Measurements from ENCODE around the gene CLDN15. TPM values are rescaled to one million over a fixed set of nuclear protein-coding genes. Genes with fewer than 3 reads are reported as not detected.

Gene CLDN15
- total RNA-seq, 2 experiments from 2014 or later = 12.6 to 15.2 TPM

DNA sequence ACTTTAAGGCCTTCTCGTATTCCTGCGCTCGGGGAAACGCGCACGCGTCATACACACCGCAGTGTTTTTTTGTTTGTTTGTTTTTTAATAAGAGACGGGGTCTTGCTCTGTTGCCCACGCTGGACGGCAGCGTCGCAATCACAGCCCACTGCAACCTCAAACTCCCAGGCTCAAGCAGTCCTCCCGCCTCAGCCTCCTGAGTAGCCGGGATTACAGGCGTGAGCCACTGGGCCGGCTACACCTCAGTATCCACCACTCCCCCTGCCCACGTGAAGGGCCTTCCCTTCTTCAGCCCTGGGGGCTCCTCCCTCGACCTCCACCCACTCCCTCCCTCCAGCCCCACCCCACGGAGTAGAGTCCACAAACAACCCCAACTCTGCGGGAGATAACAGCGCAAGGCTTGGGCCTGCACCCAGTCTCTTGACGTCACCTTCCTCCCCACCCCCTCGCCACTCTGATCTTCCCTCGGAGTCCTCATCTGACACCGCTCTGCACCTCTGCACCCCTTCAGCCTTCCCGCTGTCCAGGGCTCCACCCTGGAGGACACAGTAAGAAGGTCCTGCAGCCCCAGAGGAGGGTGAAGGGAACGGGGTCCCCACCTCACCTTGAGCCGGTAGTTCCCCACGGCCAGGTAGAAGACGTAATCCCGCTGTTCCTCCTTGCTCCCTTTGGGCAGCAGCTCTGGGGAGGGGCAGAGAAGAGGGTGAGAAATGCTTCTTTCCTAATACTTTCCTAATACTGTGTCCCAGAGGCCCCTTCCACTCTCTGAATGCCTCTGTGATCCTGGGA is 2.8 kb upstream of the CLDN15 start:
- Histone ChIP-seq H3K4me1 (ENCODE audit: insufficient read depth, low read length) (peaks cover 21% of the 10 kb centered on the region), H3K4me3 (ENCODE audit: low read length) (no peak overlapping the region), H3K27me3 (ENCODE audit: control insufficient read depth in 1 of 2, insufficient read depth in 2 of 2, low read length in 2 of 2) (no peaks in the 10 kb centered on the region), H3K9me3 (ENCODE audit: control insufficient read depth in 1 of 2, insufficient read depth in 1 of 2, low read length in 2 of 2) (no peaks in the 10 kb centered on the region), H3K27ac (ENCODE audit: low read depth in 1 of 2, low read length in 2 of 2) (no peak overlapping the region), H3K36me3 (ENCODE audit: insufficient read depth, low read length) (peaks cover 51% of the 10 kb centered on the region)
- ChIA-PET POLR2A (no interaction called here), CTCF (no interaction called here)
- DNase-seq (no peak), ATAC-seq (ENCODE audit: poor library complexity) (no peak)
- Mint-ChIP-seq H3K4me3 (no peak overlapping the region), H3K27me3 (no peaks in the 10 kb centered on the region), H3K36me3 (ENCODE audit: low read depth) (peaks cover 37% of the 10 kb centered on the region), H3K27ac (no peak overlapping the region), H3K4me1 (ENCODE audit: low read depth) (peaks cover 28% of the 10 kb centered on the region), H3K9me3 (no peaks in the 10 kb centered on the region)
- TF ChIP-seq, protein P1, sequence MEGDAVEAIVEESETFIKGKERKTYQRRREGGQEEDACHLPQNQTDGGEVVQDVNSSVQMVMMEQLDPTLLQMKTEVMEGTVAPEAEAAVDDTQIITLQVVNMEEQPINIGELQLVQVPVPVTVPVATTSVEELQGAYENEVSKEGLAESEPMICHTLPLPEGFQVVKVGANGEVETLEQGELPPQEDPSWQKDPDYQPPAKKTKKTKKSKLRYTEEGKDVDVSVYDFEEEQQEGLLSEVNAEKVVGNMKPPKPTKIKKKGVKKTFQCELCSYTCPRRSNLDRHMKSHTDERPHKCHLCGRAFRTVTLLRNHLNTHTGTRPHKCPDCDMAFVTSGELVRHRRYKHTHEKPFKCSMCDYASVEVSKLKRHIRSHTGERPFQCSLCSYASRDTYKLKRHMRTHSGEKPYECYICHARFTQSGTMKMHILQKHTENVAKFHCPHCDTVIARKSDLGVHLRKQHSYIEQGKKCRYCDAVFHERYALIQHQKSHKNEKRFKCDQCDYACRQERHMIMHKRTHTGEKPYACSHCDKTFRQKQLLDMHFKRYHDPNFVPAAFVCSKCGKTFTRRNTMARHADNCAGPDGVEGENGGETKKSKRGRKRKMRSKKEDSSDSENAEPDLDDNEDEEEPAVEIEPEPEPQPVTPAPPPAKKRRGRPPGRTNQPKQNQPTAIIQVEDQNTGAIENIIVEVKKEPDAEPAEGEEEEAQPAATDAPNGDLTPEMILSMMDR (IDR thresholded peaks at IDR 0.05) = no peak
- intact Hi-C loops (cut with DNase I, micrococcal nuclease) = loop anchor here in 1 of 2 experiments (5.0 kb wide), 2 partner anchors 153 to 363 kb away; partner anchors contain the start of genes SRRT and TRIM56

DNA sequence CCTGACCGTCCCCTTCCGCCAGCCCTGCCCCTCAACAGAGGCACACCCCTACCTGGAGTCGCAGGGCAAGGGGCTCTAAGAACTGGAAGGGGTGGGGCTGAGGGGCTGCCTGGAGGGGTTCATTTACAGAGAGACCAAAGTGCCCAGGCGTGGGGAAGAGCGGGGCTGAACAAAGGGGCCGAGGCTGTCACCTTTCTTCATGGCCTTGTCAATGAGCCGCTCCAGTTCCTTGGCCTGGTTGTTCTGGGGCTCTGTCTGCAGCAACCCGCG is 2.3 kb upstream of the CLDN15 start:
- peaks cover 51% of the 10 kb centered on the region for H3K36me3 ChIP-seq (ENCODE audit: insufficient read depth, low read length)

DNA sequence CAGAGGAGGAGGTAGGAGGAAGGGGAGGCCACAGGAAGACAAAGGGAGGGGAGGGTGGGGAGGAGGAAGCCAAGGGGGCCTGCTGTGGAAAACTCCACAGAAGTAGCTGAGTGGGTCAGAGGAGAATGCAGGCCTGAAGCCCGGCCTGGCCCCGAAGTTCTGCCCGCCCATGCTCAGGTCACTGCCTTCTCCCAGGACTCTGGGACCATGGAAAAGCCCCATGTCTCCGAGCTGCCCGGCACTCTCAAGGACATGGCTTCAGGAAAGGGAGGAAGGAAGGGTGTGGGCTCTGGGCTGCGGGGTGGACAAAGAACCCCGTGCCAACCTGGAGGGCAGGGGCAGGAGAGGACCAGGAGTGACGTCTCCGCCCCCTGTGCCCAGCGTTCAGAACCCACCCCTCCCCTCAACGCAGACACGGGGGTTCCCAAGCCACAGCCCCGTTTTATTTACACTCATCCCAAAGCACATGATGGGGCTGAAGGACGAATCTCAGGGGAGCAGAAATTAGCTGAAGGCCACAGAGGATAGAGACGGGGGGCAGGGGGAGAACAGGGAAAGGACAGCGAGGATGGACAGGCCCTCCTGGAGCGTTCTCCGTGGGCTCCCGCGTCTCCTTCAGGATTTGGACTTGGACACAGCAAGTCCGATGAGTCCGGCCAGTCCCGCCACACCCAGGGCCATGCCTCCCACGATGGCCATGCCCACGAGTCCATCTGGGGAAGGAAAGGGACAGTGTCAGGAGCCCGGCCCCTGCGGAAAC is 1.8 kb upstream of the CLDN15 start:
- no peak for ATAC-seq (ENCODE audit: poor library complexity)
- no peak overlapping the region for H3K27ac ChIP-seq (ENCODE audit: low read depth in 1 of 2, low read length in 2 of 2)
- H3K4me3 ChIP-seq (ENCODE audit: low read length) = no peak overlapping the region
- H3K4me1 ChIP-seq (ENCODE audit: insufficient read depth, low read length) = peaks cover 15% of the 10 kb centered on the region
- Mint-ChIP-seq H3K4me1 (ENCODE audit: low read depth) (peaks cover 17% of the 10 kb centered on the region), H3K9me3 (no peaks in the 10 kb centered on the region), H3K27me3 (no peaks in the 10 kb centered on the region), H3K4me3 (no peak overlapping the region), H3K36me3 (ENCODE audit: low read depth) (peaks cover 27% of the 10 kb centered on the region), H3K27ac (no peak overlapping the region)
- intact Hi-C loops (cut with DNase I, micrococcal nuclease) = no loop called here
- TF ChIP-seq, protein P1 (IDR thresholded peaks at IDR 0.05) = no peak
- H3K36me3 ChIP-seq (ENCODE audit: insufficient read depth, low read length) = peaks cover 51% of the 10 kb centered on the region
- CTCF ChIA-PET = no interaction called here
- POLR2A ChIA-PET = no interaction called here
- no peaks in the 10 kb centered on the region for H3K27me3 ChIP-seq (ENCODE audit: control insufficient read depth in 1 of 2, insufficient read depth in 2 of 2, low read length in 2 of 2)
- no peak for DNase-seq
- H3K9me3 ChIP-seq (ENCODE audit: control insufficient read depth in 1 of 2, insufficient read depth in 1 of 2, low read length in 2 of 2) = no peaks in the 10 kb centered on the region

More for the DNA sequence above, 2.3 kb upstream of the CLDN15 start:
- H3K9me3 ChIP-seq (ENCODE audit: control insufficient read depth in 1 of 2, insufficient read depth in 1 of 2, low read length in 2 of 2) = no peaks in the 10 kb centered on the region
- intact Hi-C loops (cut with DNase I, micrococcal nuclease) = loop anchor here in 1 of 2 experiments (5.0 kb wide), 2 partner anchors 153 to 363 kb away; partner anchors contain the start of genes SRRT and TRIM56
- ChIA-PET CTCF (no interaction called here), POLR2A (no interaction called here)
- H3K27me3 ChIP-seq (ENCODE audit: control insufficient read depth in 1 of 2, insufficient read depth in 2 of 2, low read length in 2 of 2) = no peaks in the 10 kb centered on the region
- H3K27ac ChIP-seq (ENCODE audit: low read depth in 1 of 2, low read length in 2 of 2) = no peak overlapping the region
- Mint-ChIP-seq H3K27ac (no peak overlapping the region), H3K4me3 (no peak overlapping the region), H3K4me1 (ENCODE audit: low read depth) (peaks cover 22% of the 10 kb centered on the region), H3K9me3 (no peaks in the 10 kb centered on the region), H3K27me3 (no peaks in the 10 kb centered on the region), H3K36me3 (ENCODE audit: low read depth) (peaks cover 33% of the 10 kb centered on the region)
- ATAC-seq (ENCODE audit: poor library complexity) (no peak), DNase-seq (no peak)
- no peak overlapping the region for H3K4me3 ChIP-seq (ENCODE audit: low read length)
- TF ChIP-seq, protein P1 (IDR thresholded peaks at IDR 0.05) = no peak
- peaks cover 16% of the 10 kb centered on the region for H3K4me1 ChIP-seq (ENCODE audit: insufficient read depth, low read length)

Measured in CD4-positive, alpha-beta T cell (primary cell).